ENCODE data around the gene FOXJ3.

FOXJ3 gene

GRCh38 chr1:42334240-42335049 lies 590 bp downstream of the FOXJ3 start (continued):
- no peak for TF ChIP-seq ZNF354C (tag by site-specific recombination; IDR thresholded peaks at IDR 0.05; ENCODE audit: borderline replicate concordance, low read depth)
- TF ChIP-seq RBAK (tag by site-specific recombination; IDR thresholded peaks at IDR 0.05), result no peak
- no peak for TF ChIP-seq ZNF791 (tag by site-specific recombination; IDR thresholded peaks at IDR 0.05)

- Histone ChIP-seq H3K27ac (ENCODE audit: extremely low read depth, low read depth, low read length) (no peak overlapping the region; the same call in 1 of the 2 replicates), H3K4me3 (ENCODE audit: low read depth, low read length) (peak overlapping the region; percentile 87), H3K36me3 (ENCODE audit: control insufficient read depth in 2 of 2, insufficient read depth in 1 of 2, low read length in 2 of 2) (no peaks in the 10 kb centered on the region; a peak in 1 of 3 replicates), H3K9me3 (ENCODE audit: control insufficient read depth, insufficient read depth, low read depth, low read length) (no peaks in the 10 kb centered on the region), H3K4me1 (ENCODE audit: control insufficient read depth, insufficient read depth, low read length) (peaks cover 4% of the 10 kb centered on the region)
- TF ChIP-seq ZNF501 (tag by site-specific recombination; IDR thresholded peaks at IDR 0.05) (0 out of 2 replicates have a peak, but pooled peaks have one; percentile 15), ZNF629 (tag by site-specific recombination; IDR thresholded peaks at IDR 0.05) (peak; percentile 70), ZBTB17 (tag by site-specific recombination; IDR thresholded peaks at IDR 0.05) (peak; percentile 14; the same call in 1 of the 2 replicates), KLF1 (tag by site-specific recombination; IDR thresholded peaks at IDR 0.05) (no peak), PRDM1 (tag by site-specific recombination; IDR thresholded peaks at IDR 0.05) (peak; percentile 85), ZNF366 (tag by site-specific recombination; conservative IDR thresholded peaks at IDR 0.05) (peak; percentile 51), ZNF560 (tag by site-specific recombination; IDR thresholded peaks at IDR 0.05; ENCODE audit: borderline replicate concordance) (no peak), ZSCAN18 (tag by site-specific recombination; IDR thresholded peaks at IDR 0.05) (no peak), ATF2 (tag by site-specific recombination; IDR thresholded peaks at IDR 0.05; ENCODE audit: low read depth) (peak; percentile 69; the same call in 1 of the 2 replicates), ZNF529 (tag by site-specific recombination; IDR thresholded peaks at IDR 0.05; ENCODE audit: insufficient replicate concordance) (no peak), ZNF664 (tag by site-specific recombination; IDR thresholded peaks at IDR 0.05) (0 out of 2 replicates have a peak, but pooled peaks have one; percentile 6), ZBTB21 (tag by site-specific recombination; IDR thresholded peaks at IDR 0.05) (peak; percentile 57; the same call in 1 of the 2 replicates), TRIM28 (IDR thresholded peaks at IDR 0.05; ENCODE audit: borderline replicate concordance, low read length) (no peak)
- POLR2A ChIA-PET, result interaction anchor here (0.6 to 1.0 kb wide), 4 partner anchors 68 to 877 kb away, joined by 3 to 4 read pairs (median 3); partner anchors contain the start of gene CCDC30
- CTCF ChIA-PET, result interaction anchor here (0.6 to 2.0 kb wide), 2 partner anchors 108 to 160 kb away, joined by 8 to 10 read pairs; no protein-coding TSS in a partner anchor
Observed at GRCh38 chr1:42333662-42334239, 1.3 kb downstream of the FOXJ3 start.

- POLR2A ChIA-PET, result no interaction called here
- no peak overlapping the region for H3K27ac ChIP-seq (ENCODE audit: extremely low read depth, low read depth, low read length)
- no peak overlapping the region; the same call in 1 of the 2 replicates for H3K4me3 ChIP-seq (ENCODE audit: low read depth, low read length)
- TF ChIP-seq YY1 (tag by site-specific recombination; IDR thresholded peaks at IDR 0.05) (no peak), ZBTB11 (tag by site-specific recombination; conservative IDR thresholded peaks at IDR 0.05; ENCODE audit: low read depth) (no peak), PRDM2 (tag by site-specific recombination; IDR thresholded peaks at IDR 0.05; ENCODE audit: borderline replicate concordance) (no peak)
Observed at GRCh38 chr1:42332877-42333276, 2.2 kb downstream of the FOXJ3 start.

More at GRCh38 chr1:42332877-42333276, 2.2 kb downstream of the FOXJ3 start:
- H3K36me3 ChIP-seq (ENCODE audit: control insufficient read depth in 2 of 2, insufficient read depth in 1 of 2, low read length in 2 of 2), result no peaks in the 10 kb centered on the region; a peak in 1 of 3 replicates
- CTCF ChIA-PET, result interaction anchor here (0.6 to 1.6 kb wide), 4 partner anchors 122 to 161 kb away, joined by 3 to 5 read pairs (median 4); no protein-coding TSS in a partner anchor
- no peaks in the 10 kb centered on the region for H3K9me3 ChIP-seq (ENCODE audit: control insufficient read depth, insufficient read depth, low read depth, low read length)
- H3K4me1 ChIP-seq (ENCODE audit: control insufficient read depth, insufficient read depth, low read length), result peaks cover 4% of the 10 kb centered on the region

All from HEK293 (cell line).